OCI-LY7 (cell line): ENCODE results near the gene CBFA2T3. TPM values are rescaled to one million over a fixed set of nuclear protein-coding genes. Genes with fewer than 3 reads are reported as not detected.

Experiments
- BruUV-seq: library from RNA; stranded (reverse); fragments of 400-500 nt; replicated peaks from 2 replicates; lab custom pipeline; 2021; lab: Mats Ljungman, UMichigan
- CTCF ChIA-PET: fragments of 300-600 bp; sonication (Branson Sonifier 250); formaldehyde crosslinking; loops from one replicate; lab custom pipeline; 2022; ENCODE audit warnings: antibody characterized with exemption; ENCODE audit not compliant: unreplicated experiment; lab: Charles Lee
- POLR2A ChIA-PET: fragments of 300-600 bp; sonication (Branson Sonifier 250); formaldehyde crosslinking; loops from one replicate; lab custom pipeline; 2022; ENCODE audit warnings: antibody characterized with exemption; lab: Charles Lee
- DNase-seq: peaks from one replicate; pipeline ENCODE4 v3.0.0-alpha.2; 2015; ENCODE audit warnings: low spot score
- H2AFZ ChIP-seq: fragments of 200-600 bp; sonication (generic), shearing (Covaris generic); 2 replicates; pipeline ENCODE4 v1.6.1; 2014; ENCODE audit warnings: mild to moderate bottlenecking, antibody characterized with exemption, low read length, moderate library complexity
- H3K27ac ChIP-seq: fragments of 200-600 bp; sonication (generic); 2 replicates; pipeline ENCODE4 v1.5.1; 2014; ENCODE audit warnings: mixed run types, low read depth, mild to moderate bottlenecking, moderate library complexity, low read length, inconsistent platforms; ENCODE audit not compliant: poor library complexity, severe bottlenecking
- H3K36me3 ChIP-seq: fragments of 200-600 bp; sonication (generic); 2 replicates; pipeline ENCODE4 v1.6.1; 2014; ENCODE audit warnings: mild to moderate bottlenecking, antibody characterized with exemption, low read length, moderate library complexity, mixed read lengths; ENCODE audit not compliant: insufficient read depth
- H3K4me1 ChIP-seq: fragments of 200-600 bp; sonication (generic); 2 replicates; pipeline ENCODE4 v1.5.1; 2014; ENCODE audit warnings: mild to moderate bottlenecking, low read length; ENCODE audit not compliant: insufficient read depth, poor library complexity, severe bottlenecking
- H3K4me2 ChIP-seq: fragments of 200-600 bp; sonication (generic); 2 replicates; pipeline ENCODE4 v1.6.1; 2014; ENCODE audit warnings: mild to moderate bottlenecking, low read length
- H3K4me3 ChIP-seq: fragments of 200-600 bp; sonication (generic); 2 replicates; pipeline ENCODE4 v1.5.1; 2014; ENCODE audit warnings: mild to moderate bottlenecking, low read depth, low read length; ENCODE audit not compliant: poor library complexity, severe bottlenecking
- H3K79me2 ChIP-seq: fragments of 200-600 bp; sonication (generic); 2 replicates; pipeline ENCODE4 v1.6.1; 2016; ENCODE audit warnings: low read depth, mild to moderate bottlenecking, low read length, moderate library complexity, mixed read lengths; ENCODE audit not compliant: insufficient read depth
- H3K9me2 ChIP-seq: fragments of 200-600 bp; sonication (generic); 2 replicates; pipeline ENCODE4 v1.6.1; 2016; ENCODE audit warnings: mild to moderate bottlenecking, low read length, mixed read lengths; ENCODE audit not compliant: insufficient read depth
- H3K9me3 ChIP-seq: fragments of 200-600 bp; sonication (generic); 2 replicates; pipeline ENCODE4 v1.6.1; 2014; ENCODE audit warnings: mild to moderate bottlenecking, mixed run types, low read length, mixed read lengths
- H4K20me1 ChIP-seq: fragments of 200-600 bp; sonication (generic); 2 replicates; pipeline ENCODE4 v1.6.1; 2014; ENCODE audit warnings: mild to moderate bottlenecking, antibody characterized with exemption, low read length, moderate library complexity, mixed read lengths; ENCODE audit not compliant: insufficient read depth
- CTCF ChIP-seq: fragments of 200-600 bp; sonication (generic); conservative IDR thresholded peaks from 2 replicates; pipeline ENCODE4 v1.5.1; 2014; ENCODE audit warnings: mild to moderate bottlenecking, antibody characterized with exemption, low read length, moderate library complexity, mixed read lengths
- EZH2phosphoT487 ChIP-seq: fragments of 200-600 bp; sonication (generic); IDR thresholded peaks from 2 replicates; pipeline ENCODE4 v1.6.1; 2018; ENCODE audit warnings: low read depth, borderline replicate concordance, mild to moderate bottlenecking, mixed run types, antibody characterized with exemption, low read length, moderate library complexity, mixed read lengths
- intact Hi-C: fragments of 100-400 bp; cut with micrococcal nuclease; formaldehyde crosslinking; loops from one replicate; pipeline ENCODE4 v1.10.0; 2022; ENCODE audit not compliant: unreplicated experiment
- total RNA-seq, 2 experiments: library from RNA; depleted of rRNA in 1 of 2; stranded (reverse); fragments of >200 nt in 1 of 2; shearing (Covaris generic) in 1 of 2; gene quantifications; 2 replicates each; pipeline ENCODE4 v1.2.3, GENCODE V29; 2014 to 2022

CBFA2T3 gene
- total RNA-seq, 2 experiments from 2014 or later, result 1.1 to 48.0 TPM

- H3K27ac ChIP-seq, result no peak overlapping the region
- no peak overlapping the region for H3K4me2 ChIP-seq
- TF ChIP-seq CTCF, result no peak
- TF ChIP-seq EZH2phosphoT487, result no peak
- no peak for DNase-seq
- peaks cover 23% of the 10 kb centered on the region for H3K4me1 ChIP-seq
- intact Hi-C loops, result loop anchor here (5.0 kb wide), 1 partner anchor 108 kb away; no protein-coding TSS in a partner anchor
- 0 out of 2 replicates have a peak, but pooled peaks cover 4% of the 10 kb centered on the region for H4K20me1 ChIP-seq
- no peak overlapping the region for H3K4me3 ChIP-seq
- CTCF ChIA-PET, result no interaction called here
- H3K79me2 ChIP-seq, result no peaks in the 10 kb centered on the region; the same call in 1 of the 2 replicates
- POLR2A ChIA-PET, result no interaction called here
- no TSS peak for BruUV-seq
- H3K9me3 ChIP-seq, result no peaks in the 10 kb centered on the region
- no peaks in the 10 kb centered on the region for H3K9me2 ChIP-seq
- peaks cover 23% of the 10 kb centered on the region for H3K36me3 ChIP-seq
- no peak overlapping the region for H2AFZ ChIP-seq
Measured at GRCh38 chr16:88859381-88860091, 117.5 kb downstream of the CBFA2T3 start.

- Histone ChIP-seq H4K20me1 (0 out of 2 replicates have a peak, but pooled peaks cover 4% of the 10 kb centered on the region), H2AFZ (peak overlapping the region; percentile 18; the same call in 1 of the 2 replicates), H3K4me1 (peaks cover 25% of the 10 kb centered on the region), H3K9me2 (no peaks in the 10 kb centered on the region), H3K27ac (peak overlapping the region; percentile 6), H3K4me3 (peak overlapping the region; percentile 83), H3K4me2 (peak overlapping the region; percentile 86), H3K79me2 (no peaks in the 10 kb centered on the region; the same call in 1 of the 2 replicates), H3K9me3 (no peaks in the 10 kb centered on the region), H3K36me3 (peaks cover 23% of the 10 kb centered on the region)
- CTCF ChIA-PET, result interaction anchor here (0.5 to 1.2 kb wide), 4 partner anchors 263 to 383 kb away, joined by 3 to 5 read pairs (median 4); no protein-coding TSS in a partner anchor
- BruUV-seq, result no TSS peak
- POLR2A ChIA-PET, result interaction anchor here (1.0 kb wide), 1 partner anchor 9 kb away, joined by 4 read pairs; no protein-coding TSS in a partner anchor
- intact Hi-C loops, result loop anchor here (1.0 to 5.0 kb wide), 3 partner anchors 42 to 309 kb away; no protein-coding TSS in a partner anchor
- TF ChIP-seq CTCF (peak; percentile 88), EZH2phosphoT487 (no peak)
- peak; percentile 80 for DNase-seq
Measured at GRCh38 chr16:88857728-88858339, 119.2 kb downstream of the CBFA2T3 start.
